Middle frontal gyrus (tissue), 1 donor: ENCODE data around the gene VEPH1.
"Not testable (repeated sequence)": the region's sequence is repeated elsewhere in the genome, so short reads cannot be mapped to it uniquely, and the experiment has no call there.

ENCODE experiments used
- DNase-seq: peaks from one replicate; pipeline ENCODE4 v3.0.0-alpha.2; 2015; ENCODE audit warnings: low spot score; ENCODE audit errors: extremely low spot score

The VEPH1 gene

DNA sequence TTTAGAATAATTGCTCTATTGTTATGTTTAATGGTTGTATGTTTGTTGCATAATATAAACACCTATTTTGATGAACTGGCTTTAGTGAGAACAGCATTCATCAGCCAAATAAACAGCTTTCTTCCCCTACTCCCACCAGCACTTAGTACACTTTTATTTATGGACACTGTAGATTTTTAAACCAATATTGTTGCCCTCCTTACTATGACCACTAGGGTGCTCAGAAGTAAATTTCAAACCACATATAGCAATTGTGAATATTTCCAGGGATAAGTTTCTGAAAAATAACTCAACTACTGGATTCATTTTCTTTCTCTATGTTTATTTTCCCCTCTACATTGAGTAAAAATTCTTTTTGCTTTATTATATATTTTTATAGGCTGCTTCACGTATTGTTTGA is 151.2 kb downstream of the VEPH1 start:
- no peak for DNase-seq

- not testable (repeated sequence) for DNase-seq
Measured at GRCh38 chr3:157350651-157351050, 152.6 kb downstream of the VEPH1 start.

DNA sequence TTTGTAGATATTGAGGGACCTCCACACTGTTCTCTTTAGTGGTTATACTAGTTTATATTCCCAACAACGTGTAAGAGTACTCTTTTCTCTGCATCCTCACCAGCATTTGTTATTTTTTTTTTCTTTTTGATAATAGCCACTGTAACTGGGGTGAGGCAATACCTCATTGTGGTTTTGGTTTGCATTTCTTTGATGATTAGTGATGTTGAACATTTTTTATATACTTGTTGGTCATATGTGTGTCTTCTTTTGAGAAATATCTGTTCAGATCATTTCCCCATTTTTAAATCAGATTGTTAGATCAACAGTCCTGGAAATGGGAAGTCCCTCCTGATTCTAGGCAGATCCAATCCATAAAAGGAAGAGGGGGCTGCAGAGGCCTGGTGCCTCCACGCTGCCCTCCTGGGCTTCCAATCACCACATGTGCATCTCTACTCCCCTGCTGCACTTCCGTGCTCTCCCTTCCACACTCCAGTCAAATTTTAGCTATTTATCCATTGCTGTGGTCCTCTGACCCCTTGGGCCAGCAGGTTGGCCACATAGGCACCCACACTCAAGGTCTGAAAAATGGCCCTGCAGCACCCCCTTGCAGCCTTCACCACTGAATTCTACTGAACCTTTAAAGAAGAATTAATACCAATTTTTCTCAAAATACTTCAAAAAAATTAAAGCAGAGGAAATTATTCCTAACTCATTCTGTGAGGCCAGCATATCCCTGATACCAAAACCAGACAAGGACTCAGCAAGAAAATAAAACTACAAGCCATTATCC is 154.7 kb downstream of the VEPH1 start:
- DNase-seq = not testable (repeated sequence)

- no peak for DNase-seq
Measured at GRCh38 chr3:157347577-157348303, 155.5 kb downstream of the VEPH1 start.

DNA sequence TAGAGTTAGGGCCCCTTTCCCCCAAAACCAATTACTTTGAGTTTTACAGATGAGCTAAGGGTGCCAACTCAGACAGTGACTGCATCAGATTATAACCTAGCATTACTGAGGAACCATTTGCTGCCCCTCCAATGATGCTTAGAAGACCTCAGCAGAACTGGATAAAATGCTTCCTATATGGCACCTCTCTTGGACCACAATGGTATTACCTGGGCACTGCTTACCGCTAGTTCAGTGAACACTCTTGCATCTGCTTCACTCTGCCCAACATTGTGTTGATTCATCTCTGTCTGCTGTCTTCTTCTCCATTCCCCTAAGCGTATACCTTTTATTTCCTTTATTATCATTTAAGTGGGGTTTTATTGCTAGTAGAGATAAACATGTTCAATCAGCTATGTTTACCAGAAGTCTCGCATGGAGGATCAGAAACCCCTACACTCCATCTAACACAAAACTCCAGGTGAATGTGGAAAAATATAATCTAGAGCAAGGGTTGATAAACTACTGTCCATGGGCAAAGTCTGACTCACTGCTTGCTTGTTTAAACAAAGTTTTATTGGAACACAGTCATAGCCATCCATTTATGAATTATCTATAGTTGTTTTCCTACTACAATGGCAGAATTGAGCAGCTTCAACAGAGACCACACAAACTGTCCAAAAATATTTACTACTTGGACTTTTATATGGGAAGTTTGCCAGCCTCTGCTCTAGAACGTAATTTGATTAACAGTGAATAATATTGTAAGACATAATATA is 166.8 kb downstream of the VEPH1 start:
- no peak for DNase-seq

GRCh38 chr3:157335233-157336076 is 167.8 kb downstream of the VEPH1 start:
- DNase-seq = no peak

DNA sequence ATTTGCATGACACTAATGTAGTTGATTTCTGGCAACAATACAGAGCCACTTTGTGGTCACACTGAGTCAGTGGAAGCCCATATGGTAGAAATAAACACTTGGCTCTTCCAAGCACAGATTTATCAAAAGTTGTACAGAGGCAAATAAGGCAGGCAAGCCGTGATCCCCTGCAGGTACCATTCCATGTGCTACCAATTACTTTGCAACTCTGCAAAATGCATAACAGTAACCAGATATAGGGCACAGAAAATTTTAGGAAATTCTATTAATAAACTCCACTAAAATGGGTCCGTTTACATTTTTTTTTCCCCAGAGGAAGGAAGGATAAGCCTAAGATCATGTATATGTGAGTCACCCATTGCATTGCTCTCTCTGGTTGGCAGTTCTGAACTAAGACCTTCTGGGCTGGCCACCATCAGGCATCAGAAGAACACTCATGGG is 169.6 kb downstream of the VEPH1 start:
- no peak for DNase-seq

- no peak for DNase-seq
Measured at GRCh38 chr3:157330206-157330605, 173.0 kb downstream of the VEPH1 start.

DNA sequence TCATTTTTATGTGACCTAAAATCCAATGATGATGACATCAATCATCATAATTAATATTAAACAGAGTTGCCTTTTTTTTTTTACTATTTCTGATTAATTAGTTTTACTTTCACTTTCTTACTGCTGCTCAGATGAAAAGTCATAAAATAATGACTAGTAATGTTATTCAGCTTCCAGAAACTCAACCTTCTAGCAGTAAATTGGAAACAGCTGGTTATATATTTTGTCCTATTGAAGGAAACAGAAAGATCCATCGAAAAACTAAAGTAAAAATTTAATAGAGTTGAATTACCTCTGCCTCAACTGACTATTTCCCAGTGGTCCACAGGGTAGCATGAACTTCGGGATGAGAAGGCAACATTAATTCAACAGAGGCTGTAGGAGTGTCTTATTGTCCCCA is 173.7 kb downstream of the VEPH1 start:
- no peak for DNase-seq

GRCh38 chr3:157327837-157328236 is 175.4 kb downstream of the VEPH1 start:
- DNase-seq = no peak

- no peak for DNase-seq
Measured at GRCh38 chr3:157327018-157327417, 176.2 kb downstream of the VEPH1 start.

DNA sequence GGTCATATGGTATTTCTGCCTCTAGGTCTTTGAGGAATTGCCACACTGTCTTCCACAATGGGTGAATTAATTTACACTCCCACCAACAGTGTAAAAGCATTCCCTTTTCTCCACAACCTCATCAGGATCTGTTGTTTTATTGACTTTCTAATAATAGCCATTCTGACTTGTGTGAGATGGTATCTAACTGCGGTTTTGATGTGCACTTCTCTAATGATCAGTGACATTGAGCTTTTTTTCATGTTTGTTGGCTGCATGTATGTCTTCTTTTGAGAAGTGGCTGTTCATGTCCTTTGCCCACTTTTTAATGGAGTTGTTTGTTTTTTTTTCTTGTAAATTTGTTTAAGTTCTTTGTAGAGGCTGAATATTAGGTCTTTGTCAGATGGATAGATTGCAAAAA is 178.3 kb downstream of the VEPH1 start:
- not testable (repeated sequence) for DNase-seq

DNA sequence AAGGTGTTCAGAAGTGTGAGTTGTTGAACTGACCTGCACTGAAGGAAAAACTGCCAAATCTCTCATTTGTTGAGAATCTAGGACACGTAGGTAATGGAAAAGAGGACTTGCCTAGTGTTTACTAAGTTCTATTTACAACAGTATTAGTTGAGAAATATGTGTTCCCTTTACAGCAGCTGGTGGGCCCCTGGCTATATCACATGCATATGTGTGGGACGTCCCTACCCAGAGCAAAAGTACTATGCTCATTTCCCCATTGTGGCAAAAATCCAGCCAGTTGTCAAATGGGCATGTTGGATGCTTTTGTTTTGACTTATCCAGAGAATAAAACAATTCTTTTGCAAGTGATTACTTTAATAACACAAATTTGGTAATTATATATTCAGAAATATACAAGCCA is 179.9 kb downstream of the VEPH1 start:
- no peak for DNase-seq

GRCh38 chr3:157319672-157320071 is 183.5 kb downstream of the VEPH1 start:
- no peak for DNase-seq

DNA sequence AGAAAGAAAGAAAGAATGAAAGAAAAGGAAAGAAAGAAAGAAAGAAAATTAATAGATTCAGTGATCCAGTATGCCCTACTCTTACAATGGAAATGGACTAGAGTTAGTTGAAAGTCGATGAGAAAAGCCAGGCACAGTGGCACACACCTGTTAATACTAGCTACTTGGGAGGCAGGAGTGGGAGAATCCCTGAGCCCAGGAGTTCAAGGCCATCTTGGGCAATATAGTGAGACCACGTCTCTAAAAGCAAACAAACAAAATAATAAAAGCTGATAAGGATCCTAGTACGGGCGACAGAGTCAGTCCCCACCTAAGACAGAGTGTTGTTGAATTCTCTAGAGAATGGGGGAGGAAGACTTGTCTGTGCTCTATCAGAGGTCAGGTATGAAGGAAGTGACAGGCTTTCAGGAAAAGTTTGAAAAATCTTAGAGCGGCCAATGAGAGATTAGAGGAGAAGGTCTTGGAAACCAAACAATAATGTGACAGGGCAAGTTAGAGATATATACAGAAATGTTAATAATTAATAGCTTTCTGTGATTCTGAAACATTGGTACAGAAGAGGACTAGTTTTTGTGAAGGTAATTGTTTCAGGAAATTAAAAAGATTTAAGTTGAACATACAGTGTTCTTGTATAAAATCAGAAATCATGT is 184.5 kb downstream of the VEPH1 start:
- no peak for DNase-seq

GRCh38 chr3:157317895-157318294 is 185.3 kb downstream of the VEPH1 start:
- no peak for DNase-seq

DNA sequence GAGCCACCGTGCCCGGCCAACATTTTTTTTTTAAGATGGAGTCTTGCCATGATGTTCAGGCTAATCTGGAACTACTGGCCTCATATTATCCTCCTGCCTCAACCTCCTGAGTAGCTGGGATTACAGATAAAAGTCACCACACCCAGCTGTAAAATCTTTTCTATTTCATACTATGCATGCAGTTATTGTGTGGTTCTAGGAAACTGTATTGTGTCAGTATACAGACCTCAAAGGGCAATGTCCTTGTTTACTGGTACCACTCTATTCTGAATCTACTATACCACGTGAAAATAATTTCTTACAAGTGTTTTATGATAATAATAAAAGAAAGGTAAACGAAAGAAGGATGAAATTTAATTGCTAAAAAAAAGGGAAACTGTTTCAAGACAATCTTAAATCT is 190.0 kb downstream of the VEPH1 start:
- no peak for DNase-seq

DNA sequence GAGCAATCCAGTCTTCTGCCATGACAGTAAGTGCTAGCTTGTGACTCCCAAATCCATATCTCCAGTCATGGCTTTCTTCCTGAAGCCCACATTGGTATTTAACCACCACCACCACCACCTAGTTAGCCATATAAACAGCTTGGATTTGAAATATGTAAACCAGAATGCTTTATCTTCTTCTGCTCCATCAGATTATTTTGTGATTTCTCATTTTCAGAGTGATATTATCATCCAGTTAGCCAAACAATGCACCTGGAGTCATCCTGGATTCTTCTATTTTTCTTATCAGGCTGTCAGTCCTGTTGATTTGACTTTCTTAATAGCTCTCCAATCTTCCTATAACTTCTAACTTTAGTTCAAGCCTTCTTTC is 190.9 kb downstream of the VEPH1 start:
- no peak for DNase-seq

- DNase-seq = no peak
Measured at GRCh38 chr3:157311633-157312375, 191.4 kb downstream of the VEPH1 start.
